Osteoblast (primary cell): Measurements from ENCODE around the gene FGD4. TPM values are rescaled to one million over a fixed set of nuclear protein-coding genes. Genes with fewer than 3 reads are reported as not detected.

Experiments
- DNase-seq: peaks from one replicate; pipeline ENCODE4 v3.0.0; 2011; ENCODE audit warnings: low spot score, mixed read lengths; ENCODE audit not compliant: insufficient read length; ENCODE audit errors: missing footprints
- H2AFZ ChIP-seq: 2 replicates; pipeline ENCODE4 v1.6.0; 2011; ENCODE audit warnings: mild to moderate bottlenecking, low read length
- H3K27ac ChIP-seq: 2 replicates; pipeline ENCODE4 v1.5.1; 2011; ENCODE audit warnings: mild to moderate bottlenecking, low read depth, low read length, moderate library complexity
- H3K27me3 ChIP-seq: 2 replicates; pipeline ENCODE4 v1.6.0; 2012; ENCODE audit warnings: mild to moderate bottlenecking, control low read depth, inconsistent platforms, low read length, moderate library complexity; ENCODE audit not compliant: insufficient read depth
- H3K36me3 ChIP-seq: 2 replicates; pipeline ENCODE4 v1.5.1; 2011; ENCODE audit warnings: mild to moderate bottlenecking, low read length, control low read depth, moderate library complexity; ENCODE audit not compliant: insufficient read depth
- H3K4me1 ChIP-seq: 2 replicates; pipeline ENCODE4 v1.5.1; 2011; ENCODE audit warnings: mild to moderate bottlenecking, low read length, control low read depth, moderate library complexity; ENCODE audit not compliant: insufficient read depth
- H3K4me2 ChIP-seq: 2 replicates; pipeline ENCODE4 v1.6.0; 2011; ENCODE audit warnings: mild to moderate bottlenecking, low read length; ENCODE audit not compliant: insufficient read depth
- H3K4me3 ChIP-seq: fragments of 200-600 bp; sonication (generic); 3 replicates; pipeline ENCODE4 v1.5.1; 2012; ENCODE audit warnings: mild to moderate bottlenecking, low read length, inconsistent platforms; ENCODE audit not compliant: insufficient read depth
- H3K79me2 ChIP-seq: 2 replicates; pipeline ENCODE4 v1.6.0; 2012; ENCODE audit warnings: mild to moderate bottlenecking, low read length, control low read depth, inconsistent platforms; ENCODE audit not compliant: insufficient read depth
- H3K9me3 ChIP-seq: 2 replicates; pipeline ENCODE4 v1.5.1; 2011; ENCODE audit warnings: low read depth, low read length, control low read depth
- H4K20me1 ChIP-seq: 2 replicates; pipeline ENCODE4 v1.6.0; 2012; ENCODE audit warnings: mild to moderate bottlenecking, low read length, control low read depth; ENCODE audit not compliant: insufficient read depth
- total RNA-seq: library from RNA; depleted of rRNA; stranded (reverse); fragments of >200 nt; gene quantifications from 2 replicates; pipeline ENCODE4 v1.2.3, GENCODE V29; 2012
- TF ChIP-seq, protein P1 (sequence below): IDR thresholded peaks from 2 replicates; pipeline ENCODE4 v1.5.1; 2011; ENCODE audit warnings: mild to moderate bottlenecking, low read depth, low read length, moderate library complexity; ENCODE audit errors: extremely low read depth

Gene FGD4
- total RNA-seq, 1 donor, result 11.9 TPM

DNA sequence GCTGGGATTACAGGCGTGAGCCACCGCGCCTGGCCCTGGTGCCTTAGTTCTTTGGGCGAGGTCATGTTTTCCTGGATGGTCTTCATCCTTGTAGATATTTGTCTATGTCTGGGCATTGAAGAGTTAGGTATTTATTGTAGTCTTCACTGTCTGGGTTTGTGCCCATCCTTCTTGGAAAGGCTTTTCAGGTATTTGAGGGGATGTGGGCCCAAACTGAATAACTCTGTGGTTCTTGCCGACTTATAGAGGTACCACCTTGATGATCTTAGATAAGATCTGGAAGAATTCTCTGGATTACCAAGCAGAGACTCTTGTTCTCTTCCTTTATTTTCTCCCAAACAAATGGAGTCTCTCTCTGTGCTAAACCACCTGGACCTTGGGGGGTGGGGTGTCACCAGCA lies 18.9 kb downstream of the FGD4 start:
- no peak for DNase-seq
- H3K27ac ChIP-seq, result no peak overlapping the region

DNA sequence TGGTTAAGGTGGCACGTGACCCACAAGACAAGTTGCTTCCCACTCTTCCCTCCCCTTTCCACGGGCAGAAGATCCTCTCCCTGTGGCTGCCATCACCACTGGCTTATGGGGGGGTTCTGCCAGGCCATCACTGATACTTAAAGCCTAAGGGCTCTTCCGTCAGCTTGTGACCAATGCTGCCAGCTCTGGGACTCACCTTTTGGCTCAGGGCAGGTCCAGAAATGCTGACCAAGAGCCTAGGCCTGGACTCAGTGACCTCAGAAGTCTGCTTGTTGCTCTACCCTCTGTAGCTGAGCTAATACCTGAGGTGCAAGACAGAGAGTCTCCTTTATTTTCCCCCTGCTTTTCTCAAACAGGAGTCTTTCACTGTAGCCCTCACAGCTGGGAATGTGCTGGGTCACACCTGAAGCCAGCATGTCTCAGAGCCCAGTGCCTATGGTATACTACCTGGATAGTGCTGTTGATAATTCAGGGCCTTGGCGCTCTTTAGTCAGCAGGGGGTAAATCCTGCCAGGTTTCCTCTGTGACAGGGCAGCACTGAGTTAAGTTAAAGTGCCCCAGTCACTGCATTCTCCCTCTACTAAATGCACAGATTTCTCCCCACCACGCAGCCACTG lies 19.7 kb downstream of the FGD4 start:
- H3K27me3 ChIP-seq, result no peaks in the 10 kb centered on the region
- no peak overlapping the region for H3K4me2 ChIP-seq
- TF ChIP-seq, protein P1, sequence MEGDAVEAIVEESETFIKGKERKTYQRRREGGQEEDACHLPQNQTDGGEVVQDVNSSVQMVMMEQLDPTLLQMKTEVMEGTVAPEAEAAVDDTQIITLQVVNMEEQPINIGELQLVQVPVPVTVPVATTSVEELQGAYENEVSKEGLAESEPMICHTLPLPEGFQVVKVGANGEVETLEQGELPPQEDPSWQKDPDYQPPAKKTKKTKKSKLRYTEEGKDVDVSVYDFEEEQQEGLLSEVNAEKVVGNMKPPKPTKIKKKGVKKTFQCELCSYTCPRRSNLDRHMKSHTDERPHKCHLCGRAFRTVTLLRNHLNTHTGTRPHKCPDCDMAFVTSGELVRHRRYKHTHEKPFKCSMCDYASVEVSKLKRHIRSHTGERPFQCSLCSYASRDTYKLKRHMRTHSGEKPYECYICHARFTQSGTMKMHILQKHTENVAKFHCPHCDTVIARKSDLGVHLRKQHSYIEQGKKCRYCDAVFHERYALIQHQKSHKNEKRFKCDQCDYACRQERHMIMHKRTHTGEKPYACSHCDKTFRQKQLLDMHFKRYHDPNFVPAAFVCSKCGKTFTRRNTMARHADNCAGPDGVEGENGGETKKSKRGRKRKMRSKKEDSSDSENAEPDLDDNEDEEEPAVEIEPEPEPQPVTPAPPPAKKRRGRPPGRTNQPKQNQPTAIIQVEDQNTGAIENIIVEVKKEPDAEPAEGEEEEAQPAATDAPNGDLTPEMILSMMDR, result no peak
- H2AFZ ChIP-seq, result no peak overlapping the region
- H4K20me1 ChIP-seq, result no peaks in the 10 kb centered on the region
- H3K9me3 ChIP-seq, result no peaks in the 10 kb centered on the region
- H3K79me2 ChIP-seq, result no peaks in the 10 kb centered on the region
- DNase-seq, result no peak
- no peaks in the 10 kb centered on the region for H3K36me3 ChIP-seq
- H3K27ac ChIP-seq, result no peak overlapping the region
- no peaks in the 10 kb centered on the region for H3K4me1 ChIP-seq
- no peak overlapping the region for H3K4me3 ChIP-seq

More for the DNA sequence above, 18.9 kb downstream of the FGD4 start:
- Histone ChIP-seq H3K9me3 (no peaks in the 10 kb centered on the region), H4K20me1 (no peaks in the 10 kb centered on the region), H3K4me3 (no peak overlapping the region), H3K27me3 (no peaks in the 10 kb centered on the region), H3K4me2 (no peak overlapping the region), H3K36me3 (no peaks in the 10 kb centered on the region), H3K4me1 (no peaks in the 10 kb centered on the region), H3K79me2 (no peaks in the 10 kb centered on the region), H2AFZ (no peak overlapping the region)
- TF ChIP-seq, protein P1, result no peak

DNA sequence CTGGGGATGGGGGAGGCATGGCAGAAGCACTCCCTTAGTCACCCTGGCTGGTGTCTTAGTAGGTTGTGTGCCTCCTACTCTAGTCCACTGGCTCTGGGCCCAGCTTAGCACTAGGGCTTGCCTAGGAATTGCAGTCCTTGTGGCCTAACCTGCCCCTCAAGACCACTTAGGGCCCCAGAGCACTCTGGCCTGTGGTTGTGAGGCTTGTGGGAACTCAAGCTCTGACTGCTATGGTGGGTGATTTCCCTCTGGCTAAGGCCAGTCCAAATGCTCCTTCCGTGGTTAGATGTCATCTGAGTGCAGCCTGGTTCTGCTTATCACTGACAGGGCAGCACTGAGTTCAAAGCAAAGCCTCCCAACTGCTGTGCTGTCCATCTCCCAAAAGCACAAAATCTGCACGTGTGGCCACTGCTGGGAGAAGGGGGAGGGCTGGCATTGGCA lies 20.2 kb downstream of the FGD4 start:
- H3K9me3 ChIP-seq, result no peaks in the 10 kb centered on the region
- H3K79me2 ChIP-seq, result no peaks in the 10 kb centered on the region
- no peaks in the 10 kb centered on the region for H3K27me3 ChIP-seq
- no peaks in the 10 kb centered on the region for H3K36me3 ChIP-seq
- H4K20me1 ChIP-seq, result no peaks in the 10 kb centered on the region
- H3K4me2 ChIP-seq, result no peak overlapping the region
- no peaks in the 10 kb centered on the region for H3K4me1 ChIP-seq
- no peak for DNase-seq
- H3K4me3 ChIP-seq, result no peak overlapping the region
- TF ChIP-seq, protein P1, result no peak
- H2AFZ ChIP-seq, result no peak overlapping the region
- no peak overlapping the region for H3K27ac ChIP-seq

DNA sequence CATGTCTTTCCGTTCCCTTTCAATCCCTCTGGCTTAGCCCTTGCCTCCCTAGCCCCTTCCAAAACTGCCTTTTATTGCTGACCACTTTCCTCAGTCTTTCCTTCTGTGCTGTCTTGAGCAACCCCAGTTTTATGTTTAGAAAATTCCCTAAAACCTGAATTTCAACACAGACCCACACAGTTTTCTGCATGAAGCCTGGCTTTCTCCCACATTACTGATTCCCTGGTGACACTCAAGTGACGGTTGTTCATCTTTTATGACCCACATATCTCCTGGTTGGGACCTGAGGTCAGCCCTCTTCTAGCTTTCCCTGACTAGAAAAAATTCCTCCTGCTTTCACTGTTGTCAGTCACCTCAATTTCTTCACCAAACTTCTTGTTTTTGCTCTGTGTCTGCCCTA lies 21.0 kb downstream of the FGD4 start:
- H3K4me1 ChIP-seq, result no peaks in the 10 kb centered on the region
- no peaks in the 10 kb centered on the region for H3K36me3 ChIP-seq
- no peaks in the 10 kb centered on the region for H3K27me3 ChIP-seq
- H3K27ac ChIP-seq, result no peak overlapping the region
- H4K20me1 ChIP-seq, result no peaks in the 10 kb centered on the region
- no peaks in the 10 kb centered on the region for H3K9me3 ChIP-seq
- TF ChIP-seq, protein P1, result no peak
- no peak for DNase-seq
- no peak overlapping the region for H3K4me2 ChIP-seq
- no peak overlapping the region for H2AFZ ChIP-seq
- H3K79me2 ChIP-seq, result no peaks in the 10 kb centered on the region
- H3K4me3 ChIP-seq, result no peak overlapping the region
